GM10248 (cell line): ENCODE measurements around the gene GRB10.

Experiments used
- CTCF ChIA-PET: fragments of 300-600 bp; sonication (Branson Sonifier 250); formaldehyde crosslinking; extraction: SDS; loops from one replicate; lab custom pipeline; 2021; ENCODE audit warnings: antibody characterized with exemption; lab: Yijun Ruan, JAX
- POLR2A ChIA-PET: fragments of 350-650 bp; sonication (Branson Sonifier 250); formaldehyde crosslinking; extraction: SDS; loops from one replicate; lab custom pipeline; 2020; ENCODE audit warnings: antibody characterized with exemption; lab: Yijun Ruan, JAX
- DNase-seq: peaks from one replicate; pipeline ENCODE4 v3.0.0; 2012; ENCODE audit errors: extremely low spot score
- TF ChIP-seq, protein P1 (sequence below): IDR thresholded peaks from 2 replicates; pipeline ENCODE4 v1.5.1; 2012; ENCODE audit warnings: mild to moderate bottlenecking, low read depth; ENCODE audit errors: extremely low read depth, missing control alignments, control extremely low read depth

GRB10 gene

DNA sequence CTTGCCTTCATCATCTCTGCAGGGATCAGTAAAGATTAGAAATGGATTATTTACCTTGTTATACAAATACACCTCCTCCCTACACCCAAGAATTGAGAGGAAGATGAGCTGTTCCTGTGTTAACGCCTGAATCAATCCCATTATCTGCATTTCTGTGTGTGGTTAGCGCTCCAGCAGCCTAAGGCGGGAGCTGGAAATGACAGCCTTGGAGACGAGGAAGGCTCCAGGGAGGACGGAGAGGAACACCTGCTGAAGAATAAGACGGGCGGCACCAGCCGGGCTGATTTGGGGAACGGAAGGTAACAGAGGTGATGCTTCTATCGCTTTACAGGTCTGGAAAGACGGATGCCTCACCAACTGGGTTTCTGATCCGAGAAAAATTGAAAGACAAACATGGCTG, 183.3 kb downstream of the GRB10 start:
- ChIA-PET CTCF (interaction anchor here (3.0 kb wide), 1 partner anchor 11 kb away, joined by 17 read pairs; no protein-coding TSS in a partner anchor), POLR2A (no interaction called here)
- TF ChIP-seq, protein P1, sequence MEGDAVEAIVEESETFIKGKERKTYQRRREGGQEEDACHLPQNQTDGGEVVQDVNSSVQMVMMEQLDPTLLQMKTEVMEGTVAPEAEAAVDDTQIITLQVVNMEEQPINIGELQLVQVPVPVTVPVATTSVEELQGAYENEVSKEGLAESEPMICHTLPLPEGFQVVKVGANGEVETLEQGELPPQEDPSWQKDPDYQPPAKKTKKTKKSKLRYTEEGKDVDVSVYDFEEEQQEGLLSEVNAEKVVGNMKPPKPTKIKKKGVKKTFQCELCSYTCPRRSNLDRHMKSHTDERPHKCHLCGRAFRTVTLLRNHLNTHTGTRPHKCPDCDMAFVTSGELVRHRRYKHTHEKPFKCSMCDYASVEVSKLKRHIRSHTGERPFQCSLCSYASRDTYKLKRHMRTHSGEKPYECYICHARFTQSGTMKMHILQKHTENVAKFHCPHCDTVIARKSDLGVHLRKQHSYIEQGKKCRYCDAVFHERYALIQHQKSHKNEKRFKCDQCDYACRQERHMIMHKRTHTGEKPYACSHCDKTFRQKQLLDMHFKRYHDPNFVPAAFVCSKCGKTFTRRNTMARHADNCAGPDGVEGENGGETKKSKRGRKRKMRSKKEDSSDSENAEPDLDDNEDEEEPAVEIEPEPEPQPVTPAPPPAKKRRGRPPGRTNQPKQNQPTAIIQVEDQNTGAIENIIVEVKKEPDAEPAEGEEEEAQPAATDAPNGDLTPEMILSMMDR, result no peak
- DNase-seq, result no peak

DNA sequence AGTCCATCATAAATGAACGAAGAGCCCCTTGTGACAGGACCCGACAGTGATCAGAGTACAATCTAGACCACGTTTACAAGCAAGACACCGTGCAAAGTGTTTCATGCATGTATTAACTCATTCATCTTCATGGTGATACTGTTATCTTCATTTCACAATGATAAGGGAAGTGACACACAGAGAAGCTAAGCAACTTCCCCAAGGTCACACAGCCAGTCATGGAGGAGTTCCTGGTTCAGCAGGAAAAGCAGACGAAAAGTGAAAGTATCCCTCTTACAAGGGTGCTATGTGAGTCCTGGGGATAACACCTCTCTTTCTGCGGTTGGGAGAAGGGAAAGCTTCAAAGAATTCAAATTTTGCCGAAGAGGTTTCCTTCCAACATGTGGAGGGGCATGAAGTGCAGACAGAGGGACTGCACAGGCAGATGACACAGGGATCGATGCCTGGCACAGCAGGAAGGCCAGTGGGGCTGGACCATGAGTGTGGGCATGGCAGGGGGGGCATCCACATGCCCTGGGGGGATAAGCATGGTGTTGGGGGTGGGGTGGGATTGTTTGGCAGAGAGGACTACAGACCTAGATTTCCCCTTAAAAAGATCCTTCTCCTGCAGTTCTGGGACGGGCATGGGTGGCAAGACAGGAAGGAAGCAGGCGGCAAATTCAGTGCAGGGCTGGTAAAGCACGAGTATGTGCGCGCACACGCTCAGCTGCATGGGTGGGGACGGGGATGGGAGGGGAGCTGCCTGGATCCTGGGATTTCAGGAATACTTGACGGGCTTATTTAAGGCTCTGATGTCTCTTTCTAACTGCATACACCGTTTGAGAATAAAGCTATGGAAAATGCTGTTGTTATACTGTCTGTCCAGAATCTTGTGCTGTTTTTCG, 184.0 kb downstream of the GRB10 start:
- TF ChIP-seq, protein P1, result no peak
- DNase-seq, result no peak
- ChIA-PET POLR2A (no interaction called here), CTCF (interaction anchor here (1.0 to 3.0 kb wide), 2 partner anchors 9 to 10 kb away, joined by 3 to 17 read pairs; no protein-coding TSS in a partner anchor)

DNA sequence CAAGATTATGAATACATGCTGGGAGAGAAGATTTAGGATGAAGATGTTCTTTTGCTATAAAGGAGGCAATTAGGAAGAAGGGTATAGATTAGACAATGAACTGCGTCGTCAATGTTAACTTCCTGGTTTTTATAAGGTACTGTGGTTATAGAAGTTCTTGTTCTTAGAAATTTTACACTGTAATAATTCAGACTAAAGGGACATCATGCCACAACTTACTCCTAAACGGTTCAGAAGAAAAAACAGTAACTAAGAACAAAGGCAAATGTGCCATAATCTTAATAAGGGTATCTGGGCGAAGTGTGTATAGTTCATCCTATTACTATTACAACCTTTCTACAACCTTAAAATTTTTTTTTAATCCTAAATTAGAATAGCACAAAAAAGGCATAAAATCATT, 186.2 kb downstream of the GRB10 start:
- POLR2A ChIA-PET, result no interaction called here
- TF ChIP-seq, protein P1, result no peak
- CTCF ChIA-PET, result interaction anchor here (0.9 kb wide), 1 partner anchor 10 kb away, joined by 3 read pairs; no protein-coding TSS in a partner anchor
- no peak for DNase-seq

DNA sequence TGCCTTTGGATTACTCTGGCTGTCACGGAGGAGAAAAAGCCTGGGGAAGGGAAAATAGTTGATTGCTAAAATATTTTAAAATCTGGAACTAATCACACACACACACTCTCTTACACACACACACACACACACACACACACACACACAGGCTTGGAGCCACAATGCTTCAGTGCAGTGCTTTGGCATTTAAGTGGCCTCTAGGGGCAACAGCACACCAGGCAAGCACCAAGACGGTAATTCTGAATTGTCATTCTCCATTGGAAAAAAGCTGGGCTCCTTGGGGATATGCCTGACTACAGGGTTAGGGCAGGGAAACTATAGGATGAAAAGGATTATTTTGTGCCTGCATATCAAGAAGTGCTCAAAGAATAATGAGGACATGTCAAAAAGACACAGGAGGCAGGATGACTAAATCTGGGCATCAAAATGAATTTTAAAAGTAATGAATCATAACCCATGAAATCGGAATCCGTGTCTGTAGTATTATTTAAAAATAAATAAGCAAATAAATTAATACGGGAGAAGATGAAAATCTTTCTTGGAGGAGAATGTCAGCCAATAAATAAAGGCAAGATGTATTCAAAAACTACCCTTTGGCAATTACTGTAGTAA, 187.1 kb downstream of the GRB10 start:
- ChIA-PET CTCF (no interaction called here), POLR2A (no interaction called here)
- TF ChIP-seq, protein P1, result no peak
- DNase-seq, result no peak

DNA sequence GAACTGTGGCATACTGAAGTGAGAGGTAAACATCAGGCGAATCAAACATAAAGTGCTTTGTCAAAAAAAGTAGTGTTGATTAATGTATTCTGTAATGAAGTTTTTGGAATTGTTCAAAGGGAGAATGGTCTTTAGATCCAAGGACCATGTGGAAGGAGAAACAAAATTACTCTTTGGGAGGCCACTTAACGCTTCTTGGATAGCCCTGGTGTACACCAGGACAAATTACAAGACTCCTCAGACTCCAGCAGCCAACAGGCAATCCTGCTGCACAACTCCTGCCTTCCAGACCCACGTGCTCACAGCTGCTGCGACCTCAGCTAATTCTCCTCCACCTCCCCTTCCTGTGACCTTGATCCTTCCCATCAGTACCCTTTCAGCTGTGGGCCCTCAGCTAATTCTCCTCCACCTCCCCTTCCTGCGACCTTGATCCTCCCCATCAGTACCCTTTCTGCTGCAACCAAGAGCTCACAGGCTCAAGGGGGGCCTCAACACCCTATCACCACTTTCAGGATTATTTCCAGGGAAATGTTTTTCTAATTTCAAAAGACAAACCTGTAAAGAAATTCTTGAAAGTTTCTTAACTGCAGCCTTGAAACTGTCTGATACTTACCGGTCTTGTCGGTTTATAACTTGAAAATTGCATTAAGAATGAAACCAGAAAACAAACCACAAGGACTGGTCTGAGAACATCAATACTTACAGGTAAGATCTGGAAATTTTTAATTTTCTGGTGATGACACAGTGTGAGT, 187.8 kb downstream of the GRB10 start:
- POLR2A ChIA-PET, result no interaction called here
- CTCF ChIA-PET, result no interaction called here
- TF ChIP-seq, protein P1, result no peak
- no peak for DNase-seq

DNA sequence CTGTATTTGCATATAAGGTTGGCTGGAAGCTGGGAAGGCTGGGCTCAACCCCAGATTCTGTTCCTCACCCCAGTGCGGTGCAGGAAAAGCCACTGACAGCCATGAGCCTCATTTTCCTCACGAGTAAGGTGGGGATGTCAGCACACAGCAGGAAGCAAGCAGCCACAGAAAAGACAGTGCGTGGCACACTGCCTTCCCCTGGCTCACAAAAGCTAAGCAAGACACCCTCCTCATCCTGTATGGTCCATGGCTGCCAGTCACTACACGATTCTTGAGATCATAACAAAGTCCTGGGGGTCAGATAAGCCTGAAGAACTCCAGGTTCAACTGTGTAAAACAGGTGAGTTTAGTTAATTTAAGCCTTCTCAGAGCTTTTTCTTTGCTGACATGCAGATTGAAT, 188.6 kb downstream of the GRB10 start:
- TF ChIP-seq, protein P1, result no peak
- POLR2A ChIA-PET, result no interaction called here
- CTCF ChIA-PET, result no interaction called here
- no peak for DNase-seq
